T-helper 9 cell (primary cell): ENCODE results near the gene EFCAB6.

Source experiments
- DNase-seq: peaks from one replicate; pipeline ENCODE4 v3.0.0-alpha.2; 2020

The EFCAB6 gene

GRCh38 chr22:43633631-43634285 lies 178.3 kb downstream of the EFCAB6 start:
- DNase-seq: no peak

GRCh38 chr22:43631846-43632245 lies 180.3 kb downstream of the EFCAB6 start:
- DNase-seq: no peak

GRCh38 chr22:43631201-43631600 lies 180.9 kb downstream of the EFCAB6 start:
- DNase-seq: no peak

- no peak for DNase-seq
Observed at GRCh38 chr22:43630451-43630850, 181.7 kb downstream of the EFCAB6 start.

- DNase-seq: no peak
Observed at GRCh38 chr22:43628250-43628649, 183.9 kb downstream of the EFCAB6 start.

- no peak for DNase-seq
Observed at GRCh38 chr22:43627485-43628213, 184.5 kb downstream of the EFCAB6 start.

GRCh38 chr22:43625242-43625641 lies 186.9 kb downstream of the EFCAB6 start:
- DNase-seq: no peak

- DNase-seq: no peak
Observed at GRCh38 chr22:43624144-43624998, 187.7 kb downstream of the EFCAB6 start.

GRCh38 chr22:43622886-43623285 lies 189.2 kb downstream of the EFCAB6 start:
- DNase-seq: no peak

GRCh38 chr22:43620197-43620596 lies 191.9 kb downstream of the EFCAB6 start:
- no peak for DNase-seq

GRCh38 chr22:43618517-43618916 lies 193.6 kb downstream of the EFCAB6 start:
- no peak for DNase-seq

GRCh38 chr22:43616645-43617044 lies 195.5 kb downstream of the EFCAB6 start:
- no peak for DNase-seq

- no peak for DNase-seq
Observed at GRCh38 chr22:43600265-43600664, 211.8 kb downstream of the EFCAB6 start.

GRCh38 chr22:43592476-43592875 lies 219.6 kb downstream of the EFCAB6 start:
- DNase-seq: no peak

GRCh38 chr22:43591380-43591779 lies 220.7 kb downstream of the EFCAB6 start:
- no peak for DNase-seq

- no peak for DNase-seq
Observed at GRCh38 chr22:43587574-43587973, 224.5 kb downstream of the EFCAB6 start.

GRCh38 chr22:43583501-43583900 lies 228.6 kb downstream of the EFCAB6 start:
- DNase-seq: no peak

GRCh38 chr22:43582394-43582793 lies 229.7 kb downstream of the EFCAB6 start:
- no peak for DNase-seq

- DNase-seq: no peak
Observed at GRCh38 chr22:43580271-43580750, 231.8 kb downstream of the EFCAB6 start.

- no peak for DNase-seq
Observed at GRCh38 chr22:43574738-43575137, 237.4 kb downstream of the EFCAB6 start.

- no peak for DNase-seq
Observed at GRCh38 chr22:43572710-43573109, 239.4 kb downstream of the EFCAB6 start.

- DNase-seq: no peak
Observed at GRCh38 chr22:43571181-43571580, 240.9 kb downstream of the EFCAB6 start.

GRCh38 chr22:43570531-43571165 lies 241.5 kb downstream of the EFCAB6 start:
- DNase-seq: no peak
